H9 (cell line): Measurements from ENCODE around the gene CA11. TPM values are rescaled to one million over a fixed set of nuclear protein-coding genes. Genes with fewer than 3 reads are reported as not detected.

Source experiments
- DNase-seq: peaks from one replicate; pipeline ENCODE4 v3.0.0-alpha.2; 2017
- H2AFZ ChIP-seq: one replicate; pipeline ENCODE4 v1.6.1; 2013; ENCODE audit warnings: mild to moderate bottlenecking, low read length, control low read depth, moderate library complexity
- H2AK5ac ChIP-seq: 2 replicates; pipeline ENCODE4 v1.6.1; 2013; ENCODE audit warnings: low read length, control low read depth, mixed read lengths; ENCODE audit not compliant: insufficient read length
- H2BK120ac ChIP-seq: one replicate; pipeline ENCODE4 v1.6.1; 2013; ENCODE audit warnings: low read depth, mild to moderate bottlenecking, low read length, control low read depth, inconsistent platforms; ENCODE audit not compliant: poor library complexity, severe bottlenecking
- H2BK12ac ChIP-seq: 2 replicates; pipeline ENCODE4 v1.6.1; 2013; ENCODE audit warnings: low read length, control low read depth, mixed read lengths, low read depth; ENCODE audit not compliant: insufficient read length
- H2BK15ac ChIP-seq: 2 replicates; pipeline ENCODE4 v1.6.1; 2013; ENCODE audit warnings: low read depth, low read length, control low read depth
- H2BK20ac ChIP-seq: one replicate; pipeline ENCODE4 v1.6.1; 2013; ENCODE audit warnings: low read depth, mild to moderate bottlenecking, low read length, control low read depth, inconsistent platforms; ENCODE audit not compliant: poor library complexity, severe bottlenecking
- H2BK5ac ChIP-seq: 2 replicates; pipeline ENCODE4 v1.6.1; 2013; ENCODE audit warnings: low read length, control low read depth, mixed read lengths; ENCODE audit not compliant: insufficient read length
- H3K14ac ChIP-seq: 2 replicates; pipeline ENCODE4 v1.6.1; 2013; ENCODE audit warnings: low read length, control low read depth; ENCODE audit not compliant: insufficient read depth
- H3K18ac ChIP-seq: 2 replicates; pipeline ENCODE4 v1.6.1; 2013; ENCODE audit warnings: low read depth, mild to moderate bottlenecking, mixed read lengths, low read length, control low read depth; ENCODE audit not compliant: insufficient read length
- H3K23ac ChIP-seq: 2 replicates; pipeline ENCODE4 v1.6.1; 2013; ENCODE audit warnings: low read length, control low read depth, mixed read lengths, low read depth; ENCODE audit not compliant: insufficient read length
- H3K23me2 ChIP-seq: 2 replicates; pipeline ENCODE4 v1.6.1; 2013; ENCODE audit warnings: low read depth, mild to moderate bottlenecking, mixed read lengths, low read length, control low read depth; ENCODE audit not compliant: insufficient read length, poor library complexity, severe bottlenecking
- H3K27ac ChIP-seq: 2 replicates; pipeline ENCODE4 v1.5.1; 2013; ENCODE audit warnings: low read length, control low read depth, mixed read lengths, low read depth; ENCODE audit not compliant: insufficient read length
- H3K27me3 ChIP-seq: 2 replicates; pipeline ENCODE4 v1.6.1; 2013; ENCODE audit warnings: low read length, control low read depth, inconsistent platforms; ENCODE audit not compliant: insufficient read depth
- H3K4ac ChIP-seq: 2 replicates; pipeline ENCODE4 v1.6.1; 2013; ENCODE audit warnings: low read depth, mild to moderate bottlenecking, control low read depth, inconsistent platforms, low read length, moderate library complexity
- H3K4me1 ChIP-seq: 2 replicates; pipeline ENCODE4 v1.6.1; 2013; ENCODE audit warnings: low read length, control low read depth, inconsistent platforms; ENCODE audit not compliant: insufficient read depth
- H3K4me2 ChIP-seq: 2 replicates; pipeline ENCODE4 v1.6.1; 2013; ENCODE audit warnings: low read length, control low read depth, mixed read lengths; ENCODE audit not compliant: insufficient read length, insufficient read depth
- H3K56ac ChIP-seq: 2 replicates; pipeline ENCODE4 v1.6.1; 2013; ENCODE audit warnings: low read depth, mild to moderate bottlenecking, mixed read lengths, low read length, control low read depth; ENCODE audit not compliant: insufficient read length
- H3K79me1 ChIP-seq: 2 replicates; pipeline ENCODE4 v1.6.1; 2013; ENCODE audit warnings: low read depth, mild to moderate bottlenecking, moderate library complexity, low read length, control low read depth, inconsistent platforms; ENCODE audit not compliant: insufficient read depth, poor library complexity, severe bottlenecking
- H3K79me2 ChIP-seq: 2 replicates; pipeline ENCODE4 v1.6.1; 2013; ENCODE audit warnings: low read length, control low read depth, inconsistent platforms; ENCODE audit not compliant: insufficient read depth
- H3K9ac ChIP-seq: 2 replicates; pipeline ENCODE4 v1.6.1; 2013; ENCODE audit warnings: low read length, control low read depth, mixed read lengths; ENCODE audit not compliant: insufficient read length; ENCODE audit errors: extremely low read depth
- H3K9me3 ChIP-seq: one replicate; pipeline ENCODE4 v1.6.1; 2013; ENCODE audit warnings: low read depth, low read length, inconsistent platforms; ENCODE audit not compliant: control insufficient read depth
- H3T11ph ChIP-seq: one replicate; pipeline ENCODE4 v1.6.1; 2013; ENCODE audit warnings: mild to moderate bottlenecking, low read length, control low read depth, inconsistent platforms
- H4K20me1 ChIP-seq: one replicate; pipeline ENCODE4 v1.6.1; 2013; ENCODE audit not compliant: control insufficient read depth, insufficient read length, insufficient read depth
- H4K5ac ChIP-seq: 2 replicates; pipeline ENCODE4 v1.6.1; 2013; ENCODE audit warnings: low read depth, mild to moderate bottlenecking, mixed read lengths, low read length, control low read depth; ENCODE audit not compliant: insufficient read length
- H4K8ac ChIP-seq: replicated peaks from 2 replicates; pipeline ENCODE4 v1.6.1; 2013; ENCODE audit warnings: low read length, control low read depth, mixed read lengths, low read depth; ENCODE audit not compliant: insufficient read length
- H4K91ac ChIP-seq: 2 replicates; pipeline ENCODE4 v1.6.1; 2013; ENCODE audit warnings: low read depth, mild to moderate bottlenecking, moderate library complexity, mixed read lengths, low read length, control low read depth; ENCODE audit not compliant: insufficient read length
- H3K27ac Mint-ChIP-seq, 3 experiments: 2 replicates in 2 of 3; 3 replicates in 1 of 3; pipeline ENCODE4 v1.8.0; 2020 to 2021; ENCODE audit warnings: mixed read lengths in 3 of 3, mild to moderate bottlenecking in 1 of 3, moderate library complexity in 1 of 3
- H3K27me3 Mint-ChIP-seq: 2 replicates; pipeline ENCODE4 v1.8.0; 2021; ENCODE audit warnings: low read depth, mild to moderate bottlenecking, moderate library complexity, mixed read lengths
- H3K36me3 Mint-ChIP-seq, 3 experiments: 2 replicates in 2 of 3; 3 replicates in 1 of 3; pipeline ENCODE4 v1.8.0; 2020 to 2021; ENCODE audit warnings: low read depth in 3 of 3, mixed read lengths in 3 of 3; ENCODE audit not compliant: insufficient read depth in 1 of 3
- H3K4me1 Mint-ChIP-seq, 2 experiments: 2 replicates each; pipeline ENCODE4 v1.8.0; 2020; ENCODE audit warnings: mixed read lengths in 2 of 2
- H3K4me3 Mint-ChIP-seq, 2 experiments: 2 replicates in 1 of 2; 3 replicates in 1 of 2; pipeline ENCODE4 v1.8.0; 2020 to 2021; ENCODE audit warnings: mild to moderate bottlenecking in 2 of 2, mixed read lengths in 2 of 2, moderate library complexity in 1 of 2
- H3K9me3 Mint-ChIP-seq, 2 experiments: 2 replicates in 1 of 2; 3 replicates in 1 of 2; pipeline ENCODE4 v1.8.0; 2020; ENCODE audit warnings: mild to moderate bottlenecking in 2 of 2, mixed read lengths in 2 of 2, moderate library complexity in 1 of 2
- CTCF ChIP-seq: fragments of 200-600 bp; sonication (generic); conservative IDR thresholded peaks from 3 replicates; pipeline ENCODE4 v1.8.0; 2021; ENCODE audit warnings: antibody characterized with exemption, mild to moderate bottlenecking
- WGBS: extraction: QIAGEN DNeasy Blood & Tissue Kit; methylation state at CpG from one replicate; pipeline ENCODE4 v1.1.7; 2013; ENCODE audit warnings: missing lambda C conversion rate, low lambda C conversion rate, mixed read lengths; ENCODE audit not compliant: insufficient read length; ENCODE audit errors: extremely low coverage; 5-methylcytosine and 5-hydroxymethylcytosine counted together
- total RNA-seq: library from RNA; stranded (reverse); gene quantifications from 2 replicates; pipeline ENCODE4 v1.2.1, GENCODE V29; 2021

Gene CA11
- total RNA-seq, 1 experiment from 2014 or later, result 107 TPM

- no peak overlapping the region for H3K14ac ChIP-seq
- H3K23me2 ChIP-seq, result no peaks in the 10 kb centered on the region
- H3K27me3 ChIP-seq, result no peaks in the 10 kb centered on the region
- no peak overlapping the region for H4K8ac ChIP-seq
- Mint-ChIP-seq H3K27ac (no peak overlapping the region), H3K4me1 (no peaks in the 10 kb centered on the region), H3K27me3 (peaks cover 3% of the 10 kb centered on the region), H3K4me3 (no peak overlapping the region), H3K9me3 (no peaks in the 10 kb centered on the region), H3K36me3 (no peaks in the 10 kb centered on the region; a peak in 1 of 7 replicates)
- no peak overlapping the region for H4K5ac ChIP-seq
- H3K23ac ChIP-seq, result no peak overlapping the region
- no peak overlapping the region for H2BK120ac ChIP-seq
- H4K20me1 ChIP-seq, result no peaks in the 10 kb centered on the region
- H3K18ac ChIP-seq, result no peak overlapping the region
- no peak overlapping the region for H3K4me2 ChIP-seq
- no peak overlapping the region for H2BK15ac ChIP-seq
- no peak overlapping the region for H3T11ph ChIP-seq
- H3K9ac ChIP-seq, result no peak overlapping the region
- H3K27ac ChIP-seq, result no peak overlapping the region
- H3K56ac ChIP-seq, result no peak overlapping the region
- no peaks in the 10 kb centered on the region for H3K79me2 ChIP-seq
- WGBS, result no CpG with 5 or more reads among the region's 39 CpGs
- no peak overlapping the region for H2BK20ac ChIP-seq
- H4K91ac ChIP-seq, result no peak overlapping the region
- no peaks in the 10 kb centered on the region for H3K9me3 ChIP-seq
- H3K79me1 ChIP-seq, result no peaks in the 10 kb centered on the region
- no peak overlapping the region for H2BK5ac ChIP-seq
- H3K4ac ChIP-seq, result no peak overlapping the region; the same call in 1 of the 2 replicates
- H2AK5ac ChIP-seq, result no peak overlapping the region
- H3K4me1 ChIP-seq, result no peaks in the 10 kb centered on the region
- no peak for DNase-seq
- no peak for TF ChIP-seq CTCF
- no peak overlapping the region for H2BK12ac ChIP-seq
- H2AFZ ChIP-seq, result no peak overlapping the region
These were observed 49.1 kb downstream of the CA11 start for GRCh38 chr19:48596679-48597465.
